Measurements from ENCODE around the gene DYNLT5. TPM values are rescaled to one million over a fixed set of nuclear protein-coding genes. Genes with fewer than 3 reads are reported as not detected.

DYNLT5 gene
- total RNA-seq, 4 donors from 2014 or later, result 0.25 to 7.7 (median 4.1) TPM

DNA sequence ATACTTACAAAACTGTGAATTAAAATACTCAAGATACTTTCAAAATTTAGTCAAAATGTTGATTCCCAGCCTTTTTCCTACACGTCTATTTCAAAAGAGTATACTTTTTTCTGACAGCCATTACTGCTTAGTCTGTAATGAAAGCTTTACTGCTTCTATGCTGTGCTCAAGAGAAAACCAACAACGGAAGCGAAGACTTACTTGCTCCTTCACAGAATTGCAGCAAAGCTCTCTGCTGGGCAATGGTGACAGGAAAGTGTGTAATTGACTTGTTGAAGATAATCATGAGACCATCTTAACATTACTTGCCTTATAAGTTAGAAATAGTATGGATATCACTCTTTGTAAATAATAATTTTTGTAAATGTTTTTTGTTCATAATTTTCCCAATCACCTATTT, 1.7 kb upstream of the DYNLT5 start:
- DNase-seq (ENCODE audit: low spot score) (no peak), ATAC-seq (ENCODE audit: low FRiP score) (no peak)
- TF ChIP-seq, protein P1, sequence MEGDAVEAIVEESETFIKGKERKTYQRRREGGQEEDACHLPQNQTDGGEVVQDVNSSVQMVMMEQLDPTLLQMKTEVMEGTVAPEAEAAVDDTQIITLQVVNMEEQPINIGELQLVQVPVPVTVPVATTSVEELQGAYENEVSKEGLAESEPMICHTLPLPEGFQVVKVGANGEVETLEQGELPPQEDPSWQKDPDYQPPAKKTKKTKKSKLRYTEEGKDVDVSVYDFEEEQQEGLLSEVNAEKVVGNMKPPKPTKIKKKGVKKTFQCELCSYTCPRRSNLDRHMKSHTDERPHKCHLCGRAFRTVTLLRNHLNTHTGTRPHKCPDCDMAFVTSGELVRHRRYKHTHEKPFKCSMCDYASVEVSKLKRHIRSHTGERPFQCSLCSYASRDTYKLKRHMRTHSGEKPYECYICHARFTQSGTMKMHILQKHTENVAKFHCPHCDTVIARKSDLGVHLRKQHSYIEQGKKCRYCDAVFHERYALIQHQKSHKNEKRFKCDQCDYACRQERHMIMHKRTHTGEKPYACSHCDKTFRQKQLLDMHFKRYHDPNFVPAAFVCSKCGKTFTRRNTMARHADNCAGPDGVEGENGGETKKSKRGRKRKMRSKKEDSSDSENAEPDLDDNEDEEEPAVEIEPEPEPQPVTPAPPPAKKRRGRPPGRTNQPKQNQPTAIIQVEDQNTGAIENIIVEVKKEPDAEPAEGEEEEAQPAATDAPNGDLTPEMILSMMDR (IDR thresholded peaks at IDR 0.05), result no peak

DNA sequence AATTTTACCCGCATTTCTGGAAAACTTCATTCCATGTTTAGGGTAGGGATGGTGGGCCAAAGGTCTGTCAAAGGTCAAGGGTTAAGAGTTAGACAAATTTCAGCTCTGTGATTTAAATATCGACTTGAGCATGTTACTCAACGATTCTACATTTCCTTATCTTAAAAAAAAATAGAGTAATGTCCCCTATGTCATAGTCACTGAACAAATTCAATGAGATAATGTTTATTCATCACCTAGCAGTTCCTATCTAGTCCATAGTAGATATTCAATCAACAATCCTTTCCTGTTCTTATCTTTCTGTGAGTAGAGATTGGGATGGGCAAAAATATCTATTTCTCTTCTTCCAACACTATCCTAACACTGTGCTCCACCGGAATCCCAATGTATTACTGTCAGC, 1.1 kb upstream of the DYNLT5 start:
- no peak for ATAC-seq (ENCODE audit: low FRiP score)
- TF ChIP-seq, protein P1 (IDR thresholded peaks at IDR 0.05), result no peak
- DNase-seq (ENCODE audit: low spot score), result no peak

DNA sequence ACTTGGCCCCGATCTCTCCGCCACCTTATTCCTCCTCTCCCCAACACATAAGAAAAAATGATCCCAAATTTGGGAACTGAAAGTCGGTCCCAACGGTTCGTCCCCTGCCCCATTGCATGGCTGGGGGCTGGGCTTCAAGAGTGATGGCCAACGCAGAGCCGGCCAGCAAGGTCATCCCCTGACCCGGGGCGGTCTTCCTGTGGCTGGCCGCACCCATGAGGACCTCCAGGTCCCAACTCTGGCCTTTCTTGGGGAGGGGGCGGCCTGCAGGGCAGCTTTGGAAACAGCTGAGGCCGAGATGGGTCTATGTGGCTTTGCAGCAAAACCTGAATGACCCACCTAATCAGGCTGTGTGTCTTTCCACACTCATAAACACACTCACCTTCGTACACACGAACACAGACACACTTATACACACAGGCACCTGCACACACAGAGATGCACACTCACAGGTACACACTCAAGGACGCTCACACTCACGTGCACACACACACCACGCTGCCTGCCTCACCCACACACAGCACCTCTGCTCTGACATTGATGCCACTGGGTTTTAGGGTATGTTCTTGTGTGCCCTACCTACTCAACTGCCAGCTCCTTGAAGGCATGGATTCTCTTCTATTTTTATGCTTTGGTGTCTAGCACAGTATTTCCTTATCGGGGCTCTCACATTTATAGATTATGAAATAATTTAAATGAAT, 562 bp downstream of the DYNLT5 start:
- ATAC-seq (ENCODE audit: low FRiP score) (no peak), DNase-seq (ENCODE audit: low spot score) (no peak)
- TF ChIP-seq, protein P1 (IDR thresholded peaks at IDR 0.05), result no peak

DNA sequence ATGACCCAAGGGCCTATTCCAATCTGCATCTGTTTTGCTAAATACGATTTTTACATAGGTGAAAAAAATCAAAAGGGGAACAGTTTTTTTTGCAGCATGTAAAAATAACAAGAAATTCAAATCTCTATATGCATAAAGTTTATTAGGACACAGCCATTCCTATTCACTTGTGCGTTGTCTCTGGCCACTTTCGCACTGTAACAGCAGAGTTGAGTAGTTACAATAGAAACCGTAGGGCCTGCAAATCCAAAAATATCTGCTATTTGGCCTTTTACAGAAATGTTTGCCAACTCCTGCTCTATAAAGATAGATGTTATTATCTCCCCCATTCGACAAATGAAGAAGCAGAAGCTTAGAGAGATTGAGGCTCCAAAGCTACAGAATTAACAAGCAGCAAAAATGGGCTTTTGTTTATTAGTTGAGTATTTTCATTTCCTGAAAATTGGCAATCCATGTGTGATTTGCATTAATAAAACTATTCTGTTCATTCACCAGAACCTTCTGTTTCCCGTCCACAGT, 5.5 kb downstream of the DYNLT5 start:
- TF ChIP-seq, protein P1 (IDR thresholded peaks at IDR 0.05), result no peak
- DNase-seq (ENCODE audit: low spot score) (no peak), ATAC-seq (ENCODE audit: low FRiP score) (no peak)

DNA sequence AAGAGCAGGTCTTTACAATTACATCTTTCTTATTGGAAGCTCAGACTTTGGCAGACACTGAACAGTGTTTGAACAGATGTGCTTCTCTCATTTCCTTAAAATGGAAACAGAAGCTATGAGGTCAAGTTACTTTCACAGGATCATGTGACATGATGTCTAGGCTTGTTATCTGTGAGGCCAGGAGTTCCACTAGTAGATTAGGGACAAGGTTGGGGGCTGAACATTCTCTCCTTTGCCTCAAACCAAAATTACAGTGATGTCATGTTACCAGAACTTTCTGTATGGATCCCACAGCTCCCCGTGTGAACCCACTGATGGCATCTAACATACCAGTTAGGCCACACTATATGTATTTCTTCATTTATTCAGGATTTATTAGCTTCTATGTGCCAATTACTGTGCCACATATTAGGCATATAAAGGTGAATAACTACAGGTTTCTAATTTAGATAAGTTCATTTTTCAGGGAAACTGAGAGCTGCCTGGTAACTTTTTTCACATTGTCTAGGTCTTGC, 6.0 kb downstream of the DYNLT5 start:
- ATAC-seq (ENCODE audit: low FRiP score) (no peak), DNase-seq (ENCODE audit: low spot score) (no peak)
- TF ChIP-seq, protein P1 (IDR thresholded peaks at IDR 0.05), result no peak

DNA sequence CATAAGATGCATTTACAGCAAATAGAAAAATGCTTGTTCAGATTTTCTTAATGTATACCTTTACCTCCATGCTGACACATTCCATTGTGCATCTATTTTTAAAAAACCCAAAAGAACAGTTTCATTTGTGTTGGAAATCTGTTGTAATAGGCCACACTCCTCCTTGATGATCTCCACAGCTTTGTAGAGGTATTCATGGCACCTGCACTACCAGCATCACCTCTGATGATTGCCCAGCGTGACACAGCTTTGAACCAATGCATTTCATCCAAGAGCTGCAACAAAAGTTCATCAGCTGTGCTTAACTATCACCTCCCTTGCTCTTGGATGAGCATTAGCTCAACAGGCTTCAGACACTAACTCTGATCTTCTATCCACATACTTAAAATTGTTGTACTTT, 8.2 kb downstream of the DYNLT5 start:
- TF ChIP-seq, protein P1 (IDR thresholded peaks at IDR 0.05), result no peak
- no peak for DNase-seq (ENCODE audit: low spot score)
- ATAC-seq (ENCODE audit: low FRiP score), result no peak

DNA sequence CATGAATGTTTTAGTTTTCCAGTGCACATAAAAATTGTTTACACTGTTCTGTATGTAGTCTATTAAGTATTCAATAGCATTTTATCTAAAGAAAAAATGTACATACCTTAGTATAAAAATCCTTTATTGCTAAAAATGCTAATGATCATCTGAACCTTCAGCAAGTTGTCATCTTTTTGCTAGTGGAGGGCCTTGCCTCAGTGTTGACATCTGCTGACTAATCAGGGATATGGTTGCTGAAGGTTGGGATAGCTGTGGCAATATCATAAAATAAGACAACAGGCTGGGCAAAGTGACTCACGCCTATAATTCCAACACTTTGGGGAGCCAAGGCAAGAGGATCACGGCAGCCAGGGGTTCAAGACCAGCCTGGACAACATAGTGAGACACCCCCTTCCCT, 9.0 kb downstream of the DYNLT5 start:
- DNase-seq (ENCODE audit: low spot score) (no peak), ATAC-seq (ENCODE audit: low FRiP score) (no peak)
- TF ChIP-seq, protein P1 (IDR thresholded peaks at IDR 0.05), result no peak

All from omental fat pad (tissue), 4 donors.